Stimulated activated CD4-positive, alpha-beta T cell treated with anti-CD3 and anti-CD28 coated beads, Interleukin-1b, Interleukin-23, amount 100 ng/mL, for 48 hours (primary cell): ENCODE results near the gene C2orf49.
"Not testable (repeated sequence)": the region's sequence is repeated elsewhere in the genome, so short reads cannot be mapped to it uniquely, and the experiment has no call there.

ENCODE experiments used
- DNase-seq: peaks from one replicate; pipeline ENCODE4 v3.0.0-alpha.2; 2020

C2orf49 gene

DNA sequence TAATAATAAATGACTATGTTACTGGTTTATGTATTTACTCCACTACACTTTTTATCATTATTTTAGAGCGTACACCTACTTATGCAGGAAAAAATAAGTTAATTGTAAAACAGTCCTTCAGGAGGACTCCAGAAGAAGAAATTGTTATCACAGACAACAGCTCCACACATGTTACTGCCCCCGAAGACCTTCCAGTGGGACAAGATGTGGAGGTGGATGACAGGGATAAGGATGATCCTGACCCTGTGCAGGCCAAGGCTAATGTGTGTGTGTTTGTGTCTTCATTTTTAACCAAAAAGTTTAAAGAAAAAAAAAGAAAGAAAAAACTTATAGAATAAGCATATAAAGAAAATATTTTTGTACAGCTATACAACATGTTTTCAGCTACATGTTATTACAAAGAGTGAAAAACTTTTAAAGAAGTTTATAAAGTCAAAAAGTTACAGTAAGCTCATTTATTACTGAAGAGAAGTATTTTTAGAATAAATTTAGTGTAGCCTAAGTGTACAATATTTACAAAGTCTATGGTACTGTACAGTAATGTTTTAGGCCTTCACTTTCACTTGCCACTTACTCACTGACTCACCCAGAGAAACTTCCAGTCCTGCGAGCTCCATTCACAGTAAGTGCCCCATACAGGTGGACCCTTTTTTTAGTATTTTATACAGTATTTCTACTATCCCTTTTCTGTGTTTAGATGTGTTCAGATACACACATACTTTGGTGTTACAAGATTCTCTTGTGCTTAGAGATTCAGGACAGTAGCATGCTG lies 15.3 kb upstream of the C2orf49 start:
- no peak for DNase-seq

DNA sequence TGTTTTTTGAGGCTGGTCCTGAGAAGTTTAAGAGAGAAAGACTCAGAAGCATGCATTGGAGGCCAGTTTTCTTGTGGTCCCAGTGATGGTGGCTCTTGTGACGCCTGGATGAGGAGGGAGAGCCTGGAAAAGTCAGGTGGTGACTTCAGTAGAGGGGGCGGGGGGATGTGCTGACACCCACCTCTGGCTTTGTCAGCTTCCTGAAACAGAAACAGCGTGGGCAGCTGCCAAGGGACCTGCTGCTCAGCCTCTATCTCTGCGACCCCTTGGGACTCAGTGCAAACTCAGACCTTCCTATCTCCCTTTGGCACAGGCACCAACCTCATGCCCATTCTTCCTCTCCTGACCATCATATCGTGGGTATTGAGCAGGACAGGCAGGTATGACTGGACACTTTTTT lies 14.2 kb upstream of the C2orf49 start:
- no peak for DNase-seq

GRCh38 chr2:105324101-105324500 lies 13.2 kb upstream of the C2orf49 start:
- DNase-seq = no peak

DNA sequence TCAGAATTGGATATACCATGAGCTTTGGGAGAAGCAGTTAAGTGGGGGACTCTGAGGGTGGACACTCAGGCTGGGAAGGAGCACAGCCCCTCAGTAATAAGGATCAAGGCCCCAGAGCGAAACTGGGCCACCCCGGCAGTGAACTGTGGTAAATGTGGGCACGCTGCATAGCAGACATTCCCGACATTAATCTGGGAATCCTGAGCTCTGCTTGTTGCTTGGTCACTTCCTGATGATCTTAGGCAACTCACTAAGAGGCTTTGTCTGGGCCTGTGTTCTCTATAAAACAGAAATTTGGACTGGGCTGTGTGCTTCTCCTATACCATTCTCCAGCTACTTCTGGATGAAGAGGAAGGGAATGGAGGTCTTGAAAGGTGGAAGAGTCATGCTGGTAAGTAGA lies 12.6 kb upstream of the C2orf49 start:
- no peak for DNase-seq

DNA sequence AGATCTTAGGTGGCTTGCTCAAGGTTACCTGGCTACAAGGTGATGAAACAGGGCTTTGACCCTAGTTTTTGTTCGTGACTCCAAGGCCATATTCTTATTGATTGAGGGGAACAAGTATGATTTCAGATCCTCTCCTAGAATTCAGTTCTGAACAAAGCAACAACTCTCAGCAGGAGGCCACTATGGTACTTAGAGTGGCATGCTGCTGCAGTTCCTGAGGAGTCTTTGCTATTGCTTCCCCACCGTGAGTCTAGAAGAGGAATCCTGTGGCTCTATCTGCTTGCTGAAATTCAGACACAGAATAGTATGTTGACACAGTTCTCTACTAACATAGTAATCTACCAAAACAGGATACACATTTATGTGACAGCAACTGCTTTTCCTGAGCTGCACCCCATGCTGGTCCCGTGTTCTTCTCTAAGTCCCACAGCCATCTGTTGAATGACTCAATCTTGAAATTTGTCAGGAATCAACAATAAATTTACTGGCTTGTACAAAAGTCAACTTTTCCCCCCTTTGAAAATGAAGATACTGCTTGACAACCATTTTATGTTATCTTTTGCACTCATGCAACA lies 11.9 kb upstream of the C2orf49 start:
- no peak for DNase-seq

DNA sequence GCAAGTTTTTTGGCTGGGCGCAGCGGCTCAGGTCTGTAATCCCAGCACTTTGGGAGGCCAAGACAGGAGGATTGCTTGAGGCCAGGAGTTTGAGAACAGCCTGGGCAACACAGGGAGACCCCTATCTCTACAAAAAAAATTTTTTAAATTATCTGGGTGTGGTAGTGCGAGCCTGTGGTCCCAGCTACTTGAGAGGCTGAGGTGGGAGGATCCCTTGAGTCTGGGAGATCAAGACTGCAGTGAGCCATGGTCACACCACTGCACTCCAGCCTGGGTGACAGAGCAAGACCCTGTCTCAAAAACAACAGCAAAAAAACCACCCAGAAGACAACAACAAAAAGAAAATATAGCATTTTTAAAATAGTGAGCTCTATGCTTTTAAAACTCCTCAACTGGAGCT lies 10.1 kb upstream of the C2orf49 start:
- DNase-seq = not testable (repeated sequence)

- no peak for DNase-seq
Observed at GRCh38 chr2:105327690-105328089, 9.7 kb upstream of the C2orf49 start.

- peak; percentile 29 for DNase-seq
Observed at GRCh38 chr2:105328281-105329196, 8.8 kb upstream of the C2orf49 start.

GRCh38 chr2:105329197-105329554 lies 8.2 kb upstream of the C2orf49 start:
- peak; percentile 16 for DNase-seq

DNA sequence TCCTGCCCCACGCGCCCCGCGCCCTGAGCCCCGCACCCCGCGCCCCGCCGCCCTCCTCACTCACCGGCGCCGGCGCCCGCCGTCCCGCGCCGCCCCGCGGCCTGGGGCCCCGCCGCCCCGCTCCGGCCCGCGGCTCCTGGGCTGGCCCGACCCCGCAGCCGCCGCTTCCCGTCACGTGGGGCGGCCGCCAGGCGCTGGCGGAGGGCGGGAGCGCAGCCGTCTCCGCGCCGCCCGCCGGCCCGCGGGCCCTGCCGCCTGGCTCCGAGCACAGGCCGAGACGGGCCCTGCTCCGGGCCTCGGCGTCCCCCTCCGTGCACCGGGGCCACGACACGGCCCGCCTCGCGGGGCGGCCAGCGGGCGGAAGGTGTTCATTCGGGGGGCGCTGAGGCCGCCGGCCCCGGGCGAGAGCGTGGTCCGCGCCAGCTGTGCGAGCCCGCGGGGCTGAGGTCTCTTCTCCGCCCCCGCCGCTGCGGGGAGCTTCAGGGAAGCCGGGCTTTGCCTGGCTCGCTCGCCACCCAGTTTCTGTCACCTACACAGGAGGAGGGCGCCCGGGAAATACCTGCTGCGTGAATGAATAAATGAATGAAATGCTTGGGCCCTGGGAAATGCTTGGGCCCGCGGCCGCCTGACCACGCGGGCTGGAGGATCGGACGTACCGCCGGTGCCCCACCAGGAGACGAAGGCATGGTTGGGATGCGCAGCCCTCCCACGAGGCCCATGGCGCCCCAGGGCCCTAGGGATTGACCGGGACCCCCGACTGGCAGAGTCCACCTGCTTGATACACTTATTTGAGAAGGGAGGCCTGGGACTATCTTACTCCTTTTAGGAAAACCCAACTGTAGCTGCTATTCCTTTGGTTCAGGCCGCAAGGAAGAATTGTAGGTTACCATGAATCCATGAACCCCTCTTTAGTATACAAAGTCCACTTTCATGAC lies 7.5 kb upstream of the C2orf49 start, which contains the start of gene TGFBRAP1:
TSS of gene TGFBRAP1 (minus strand) at position 175 of the 935 bp plus-strand sequence. CDS start 21,434 bp downstream, outside the sequence.
- peak; percentile 40 for DNase-seq

GRCh38 chr2:105330681-105331375 lies 6.5 kb upstream of the C2orf49 start:
- peak; percentile 27 for DNase-seq

GRCh38 chr2:105334211-105334610 lies 3.1 kb upstream of the C2orf49 start:
- no peak for DNase-seq

- no peak for DNase-seq
Observed at GRCh38 chr2:105335469-105335868, 1.9 kb upstream of the C2orf49 start.

- DNase-seq = no peak
Observed at GRCh38 chr2:105336786-105337121, 586 bp upstream of the C2orf49 start.

DNA sequence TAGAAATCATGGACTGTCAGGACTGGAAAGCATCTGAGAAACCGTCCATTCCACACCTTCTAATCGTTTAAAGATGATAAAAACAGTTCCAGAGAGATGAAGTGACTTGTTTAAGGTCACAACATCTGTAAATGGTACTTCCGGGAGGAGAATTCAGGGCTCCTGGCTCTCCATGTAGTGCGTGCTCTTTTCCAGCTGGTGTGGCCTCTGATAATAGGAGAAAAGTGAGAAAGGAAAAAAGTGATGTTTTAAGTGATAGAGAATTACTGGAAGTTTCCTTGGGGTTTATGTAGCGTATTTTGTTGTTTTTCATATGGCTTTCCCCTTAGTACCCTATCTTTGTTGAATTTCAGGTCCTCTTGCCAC lies 663 bp downstream of the C2orf49 start:
- no peak for DNase-seq

- DNase-seq = no peak
Observed at GRCh38 chr2:105339414-105339813, 2.1 kb downstream of the C2orf49 start.

- DNase-seq = no peak
Observed at GRCh38 chr2:105344704-105345345, 7.5 kb downstream of the C2orf49 start.

- no peak for DNase-seq
Observed at GRCh38 chr2:105357122-105357521, 19.8 kb downstream of the C2orf49 start.

DNA sequence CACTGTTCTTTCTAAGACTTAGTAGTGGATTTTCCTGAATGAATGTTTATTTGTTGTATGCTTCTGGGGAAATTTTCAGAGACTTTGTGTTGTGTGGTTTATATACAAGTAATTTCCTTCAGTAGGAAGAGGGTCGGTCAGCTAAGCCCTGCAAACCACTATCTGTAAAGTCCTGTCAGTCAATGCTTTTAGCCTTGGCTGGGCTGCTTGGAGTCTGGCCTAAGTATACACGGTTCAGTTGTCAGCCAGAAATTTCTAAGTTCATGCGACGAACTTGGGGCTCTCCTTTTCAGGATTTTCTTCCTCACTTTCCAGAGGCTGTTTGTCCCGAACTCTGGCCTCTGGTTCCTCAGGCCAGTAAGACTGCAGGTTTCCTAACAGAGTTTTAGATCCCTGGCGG lies 21.3 kb downstream of the C2orf49 start:
- DNase-seq = no peak

DNA sequence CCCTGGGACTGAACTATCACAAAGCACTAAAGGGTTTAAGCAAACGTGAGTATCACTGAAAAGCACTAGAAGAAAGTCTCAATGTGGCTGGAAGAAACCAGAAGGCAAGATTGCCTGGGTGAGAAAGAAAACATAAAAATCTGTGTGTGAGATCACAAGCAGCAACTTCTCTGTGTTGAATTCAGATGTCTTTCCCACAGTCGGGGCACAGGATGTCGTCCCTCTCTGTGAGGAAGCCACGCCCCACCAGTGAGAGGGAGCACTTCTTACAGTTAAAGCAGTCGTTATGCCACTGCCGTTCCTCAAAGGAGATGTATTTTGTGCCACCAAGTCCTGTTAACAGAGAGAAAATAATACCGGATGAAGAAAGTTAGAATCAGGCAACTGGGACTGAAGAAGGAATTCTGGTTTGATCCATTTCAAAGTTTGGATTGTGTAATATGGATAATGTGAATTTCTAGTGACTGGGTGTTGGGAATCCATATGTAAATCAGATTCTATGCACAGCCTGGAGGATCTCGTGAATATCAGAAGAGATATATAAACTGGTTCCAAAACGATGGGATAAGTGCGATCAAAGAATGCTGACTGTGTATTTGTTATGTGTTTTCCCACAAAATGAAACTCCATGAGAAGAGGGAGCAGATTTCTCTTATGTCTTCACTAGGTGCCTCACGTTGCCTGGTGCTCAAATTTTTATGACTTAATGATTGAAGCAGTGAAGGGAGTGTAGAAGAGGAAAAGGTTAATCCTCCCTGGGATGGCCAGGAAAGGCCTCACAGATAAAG lies 24.0 kb downstream of the C2orf49 start:
- DNase-seq = peak; percentile 22
